K562 (cell line): ENCODE measurements around the gene LAMA2. TPM values are rescaled to one million over a fixed set of nuclear protein-coding genes. Genes with fewer than 3 reads are reported as not detected.

ENCODE experiments used
- ATAC-seq: fragments of 200-7000 bp; cut with Tn5 transposase; 3 replicates; pipeline ENCODE4 v1.9.1; 2020; ENCODE audit warnings: moderate library complexity
- BruUV-seq: library from RNA; stranded (reverse); fragments of 400-500 nt; replicated peaks from 2 replicates; lab custom pipeline; 2021; lab: Mats Ljungman, UMichigan
- CTCF ChIA-PET: fragments of 300-600 bp; formaldehyde crosslinking; extraction: SDS; loops from one replicate; lab custom pipeline; 2021; ENCODE audit warnings: low intra/inter-chr PET ratio; lab: Yijun Ruan, JAX
- POLR2A ChIA-PET: fragments of 300-600, 350-650 bp; sonication (Branson Sonifier 250); formaldehyde crosslinking; extraction: SDS; loops from one replicate; lab custom pipeline; 2021; ENCODE audit warnings: antibody characterized with exemption, inconsistent platforms; lab: Yijun Ruan, JAX
- DNase-seq, 4 experiments: peaks; one replicate each; pipeline versions ENCODE4 v3.0.0 to v3.0.0-alpha.2; 2011 to 2018; ENCODE audit warnings: low spot score in 3 of 4, mixed read lengths in 3 of 4; ENCODE audit errors: extremely low read depth in 1 of 4
- FAIRE-seq: peaks from 2 replicates; lab custom pipeline; 2011; peaks lifted over from hg19 to GRCh38; lab: Jason Lieb, UNC
- H2AFZ ChIP-seq: 2 replicates; pipeline ENCODE4 v1.6.0; 2011; ENCODE audit warnings: low read depth, low read length, control low read depth, inconsistent platforms
- H3K27ac ChIP-seq: fragments of 200-600 bp; 3 replicates; pipeline ENCODE4 v1.8.0; 2011; ENCODE audit warnings: low read depth, mild to moderate bottlenecking, control low read depth, inconsistent platforms, low read length, moderate library complexity, mixed read lengths; ENCODE audit errors: extremely low read depth
- H3K27me3 ChIP-seq, 2 experiments: fragments of 300-600 bp in 1 of 2; 2 replicates in 1 of 2; 3 replicates in 1 of 2; pipeline versions ENCODE4 v1.6.0 to v1.8.0; 2011; ENCODE audit warnings: inconsistent platforms in 2 of 2, low read length in 2 of 2, mild to moderate bottlenecking in 1 of 2, mixed read lengths in 1 of 2, moderate library complexity in 1 of 2; ENCODE audit not compliant: control insufficient read depth in 2 of 2, insufficient read depth in 2 of 2
- H3K36me3 ChIP-seq: fragments of 300-600 bp; 3 replicates; pipeline ENCODE4 v1.8.0; 2011; ENCODE audit warnings: mild to moderate bottlenecking, low read length, inconsistent platforms; ENCODE audit not compliant: control insufficient read depth, insufficient read depth
- H3K4me1 ChIP-seq, 2 experiments: fragments of 200-600 bp in 1 of 2; replicated peaks in 1 of 2; 2 replicates in 1 of 2; 3 replicates in 1 of 2; pipeline versions ENCODE4 v1.5.1 to v1.8.0; 2011; ENCODE audit warnings: inconsistent platforms in 2 of 2, low read length in 2 of 2, mild to moderate bottlenecking in 1 of 2, mixed read lengths in 1 of 2, moderate library complexity in 1 of 2; ENCODE audit not compliant: control insufficient read depth in 2 of 2, insufficient read depth in 2 of 2
- H3K4me2 ChIP-seq: 2 replicates; pipeline ENCODE4 v1.6.1; 2011; ENCODE audit warnings: low read length, control low read depth, inconsistent platforms, mixed read lengths; ENCODE audit not compliant: insufficient read depth
- H3K4me3 ChIP-seq: fragments of 200-600 bp; sonication (generic), shearing (Covaris generic); 2 replicates; pipeline ENCODE4 v1.5.1; 2016; ENCODE audit warnings: control low read depth, inconsistent platforms
- H3K79me2 ChIP-seq: fragments of 200-600 bp; 3 replicates; pipeline ENCODE4 v1.8.0; 2011; ENCODE audit warnings: low read length, inconsistent platforms; ENCODE audit not compliant: control insufficient read depth, insufficient read depth
- H3K9ac ChIP-seq, 2 experiments: 2 replicates each; pipeline versions ENCODE4 v1.6.0 to v1.6.1; 2011; ENCODE audit warnings: low read depth in 2 of 2, low read length in 2 of 2, control low read depth in 1 of 2, inconsistent platforms in 1 of 2, mild to moderate bottlenecking in 1 of 2, mixed read lengths in 1 of 2; ENCODE audit not compliant: insufficient read depth in 1 of 2
- H3K9me1 ChIP-seq: one replicate; pipeline ENCODE4 v1.6.0; 2011; ENCODE audit warnings: inconsistent platforms, mild to moderate bottlenecking, low read length, moderate library complexity; ENCODE audit not compliant: control insufficient read depth, insufficient read depth
- H3K9me3 ChIP-seq: replicated peaks from 2 replicates; pipeline ENCODE4 v1.5.1; 2011; ENCODE audit warnings: low read depth, low read length, inconsistent platforms; ENCODE audit not compliant: control insufficient read depth, insufficient read depth
- H4K20me1 ChIP-seq: replicated peaks from 2 replicates; pipeline ENCODE4 v1.6.1; 2011; ENCODE audit warnings: low read length, inconsistent platforms, mixed read lengths; ENCODE audit not compliant: control insufficient read depth, insufficient read depth
- CBX8 ChIP-seq: fragments of 200-600 bp; sonication (generic); IDR thresholded peaks from 2 replicates; pipeline ENCODE4 v1.6.1; 2012; ENCODE audit warnings: borderline replicate concordance, mixed run types, low read depth, mild to moderate bottlenecking, moderate library complexity, mixed read lengths, low read length, control low read depth, inconsistent platforms; ENCODE audit not compliant: poor library complexity, severe bottlenecking; ENCODE audit errors: extremely low read depth
- CREBBP ChIP-seq: IDR thresholded peaks from one replicate; pipeline ENCODE4 v1.6.1; 2012; ENCODE audit warnings: low read depth, mild to moderate bottlenecking, control low read depth, inconsistent platforms, low read length
- ELF4 ChIP-seq: fragments of 450-650 bp; formaldehyde crosslinking; IDR thresholded peaks from 2 replicates; pipeline ENCODE4 v1.4.0; 2022; ENCODE audit warnings: missing genetic modification characterization
- GATAD2B ChIP-seq: fragments of 450-650 bp; IDR thresholded peaks from 2 replicates; pipeline ENCODE4 v1.6.1; 2017; ENCODE audit warnings: mild to moderate bottlenecking, borderline replicate concordance
- HEY1 ChIP-seq: fragments of 250-450 bp; sonication (Bioruptor Pico); IDR thresholded peaks from 2 replicates; pipeline ENCODE4 v1.5.0; 2020; ENCODE audit warnings: mild to moderate bottlenecking, moderate library complexity, borderline replicate concordance
- HNRNPK ChIP-seq: fragments of 200-400 bp; formaldehyde crosslinking; IDR thresholded peaks from one replicate; pipeline ENCODE4 v1.6.1; 2018; ENCODE audit warnings: mild to moderate bottlenecking, low read depth, low read length; ENCODE audit not compliant: poor library complexity, severe bottlenecking
- MCM2 ChIP-seq: fragments of 450-650 bp; IDR thresholded peaks from 2 replicates; pipeline ENCODE4 v1.6.1; 2017; ENCODE audit warnings: low read depth, mild to moderate bottlenecking
- NELFE ChIP-seq: IDR thresholded peaks from 2 replicates; pipeline ENCODE4 v1.6.1; 2011; ENCODE audit warnings: mild to moderate bottlenecking; ENCODE audit not compliant: insufficient read depth, insufficient read length
- NEUROD1 ChIP-seq: fragments of 150-350 bp; IDR thresholded peaks from 2 replicates; pipeline ENCODE4 v1.6.1; 2014; ENCODE audit warnings: borderline replicate concordance, low read length, low read depth; ENCODE audit not compliant: partially characterized antibody
- RAD21 ChIP-seq, 2 experiments: fragments of 250-450 bp in 1 of 2; fragments of 450-650 bp in 1 of 2; sonication (Bioruptor Pico) in 1 of 2; formaldehyde crosslinking in 1 of 2; IDR thresholded peaks in 1 of 2; conservative IDR thresholded peaks in 1 of 2; 2 replicates each; pipeline versions ENCODE4 v1.4.0 to v1.8.0; 2020 to 2022; ENCODE audit warnings: mild to moderate bottlenecking in 2 of 2, moderate library complexity in 1 of 2
- SMARCB1 ChIP-seq: IDR thresholded peaks from 2 replicates; pipeline ENCODE4 v1.6.1; 2011; ENCODE audit warnings: improper control_type of control experiment, low read depth; ENCODE audit not compliant: insufficient read length
- SNIP1 ChIP-seq: fragments of 450-650 bp; IDR thresholded peaks from 2 replicates; pipeline ENCODE4 v1.7.1; 2017; ENCODE audit warnings: low read depth, mild to moderate bottlenecking
- ZNF24 ChIP-seq: fragments of 450-650 bp; IDR thresholded peaks from 2 replicates; pipeline ENCODE4 v1.6.1; 2016
- ZNF253 ChIP-seq: fragments of 250-450 bp; sonication (Bioruptor Pico); conservative IDR thresholded peaks from 2 replicates; pipeline ENCODE4 v1.6.1; 2021; ENCODE audit warnings: mild to moderate bottlenecking
- ZNF41 ChIP-seq: fragments of 250-450 bp; sonication (Bioruptor Pico); conservative IDR thresholded peaks from 2 replicates; pipeline ENCODE4 v1.4.0; 2020; ENCODE audit warnings: mild to moderate bottlenecking
- ZNF583 ChIP-seq: fragments of 250-450 bp; sonication (Bioruptor Pico); IDR thresholded peaks from 2 replicates; pipeline ENCODE4 v1.4.0; 2020
- WGBS: fragments of 100-300 bp; shearing (Covaris generic); methylation state at CpG from one replicate; pipeline ENCODE4 v1.1.6; 2016; ENCODE audit warnings: low coverage, mixed read lengths; ENCODE audit not compliant: insufficient coverage; ENCODE audit errors: missing lambda C conversion rate; 5-methylcytosine and 5-hydroxymethylcytosine counted together
- in situ Hi-C: fragments of 300-500 bp; cut with MboI; formaldehyde crosslinking; loops from 4 replicates; pipeline ENCODE4 v1.15.0; 2018; ENCODE audit warnings: inconsistent platforms, mixed read lengths
- intact Hi-C: fragments of 100-400 bp; cut with micrococcal nuclease; formaldehyde crosslinking; loops from 2 replicates; pipeline ENCODE4 v1.14.2; 2022
- polyA plus RNA-seq, 8 experiments: library from polyadenylated mRNA; depleted of rRNA in 4 of 8; stranded (reverse) in 5 of 8; unstranded in 3 of 8; fragments of >200 nt; fragmentation: Nextera tagmentation in 2 of 8; fragmentation: Illumina TruSeq in 1 of 8; extraction: Ambion mirVana in 2 of 8; extraction: Trizol in 1 of 8; gene quantifications; 2 replicates each; pipeline versions ENCODE4 v1.2.1 to v1.2.3, GENCODE V29; 2011 to 2014; ENCODE audit warnings: inconsistent platforms in 1 of 8, missing spikeins in 1 of 8
- total RNA-seq, 7 experiments: library from RNA; depleted of rRNA in 6 of 7; stranded (reverse); fragments of >200 nt in 6 of 7; fragmentation: Illumina TruSeq in 2 of 7; extraction: Trizol in 2 of 7; gene quantifications; 2 replicates each; pipeline versions ENCODE4 v1.2.1 to v1.2.3, GENCODE V29; 2011 to 2021; ENCODE audit warnings: low replicate concordance in 1 of 7
- TF ChIP-seq, protein P1 (sequence below): fragments of 250-450 bp; sonication (Bioruptor Pico); IDR thresholded peaks from 2 replicates; pipeline ENCODE4 v1.5.0; 2021; ENCODE audit warnings: mild to moderate bottlenecking, borderline replicate concordance

LAMA2 gene
- total and polyA plus RNA-seq, 9 of the 15 experiments (the other 6 are each of a cell fraction or from before 2014, with no cell fraction given), result 0.04 to 1.5 (median 0.36) TPM

DNA sequence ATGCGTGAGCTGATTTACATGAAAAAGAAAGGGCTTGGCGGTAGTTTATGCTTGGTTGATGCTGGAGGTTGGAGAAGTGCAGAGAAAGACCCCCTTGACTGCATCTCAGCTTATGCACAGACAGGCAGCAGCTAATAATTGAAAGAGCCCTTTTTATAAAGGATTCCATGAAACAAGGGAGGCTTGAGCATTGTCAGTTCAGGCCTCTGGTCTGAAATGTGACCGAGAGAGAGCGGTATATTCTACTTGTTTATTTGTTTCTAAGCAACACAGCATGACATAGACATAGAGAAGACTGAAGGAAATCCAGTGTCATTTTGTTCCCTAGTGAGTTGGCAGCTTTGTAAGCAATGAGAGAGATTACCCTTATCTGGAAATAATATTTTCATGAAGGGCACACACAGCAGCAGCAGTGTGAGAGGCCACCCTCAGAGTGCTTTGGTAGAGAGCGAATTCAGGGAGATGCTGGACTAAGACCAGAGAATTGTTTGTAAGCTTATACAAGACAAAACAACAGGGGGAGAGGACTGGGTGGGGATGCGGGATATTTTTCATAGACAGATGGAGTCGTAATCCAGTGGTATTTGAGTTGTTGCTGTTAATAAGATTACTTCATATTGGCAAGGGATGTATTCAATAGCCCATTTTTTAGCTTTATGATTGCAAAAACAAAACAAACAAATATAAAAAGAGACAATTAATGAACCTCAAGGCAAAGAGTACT lies 34.6 kb upstream of the LAMA2 start:
- no peak for ATAC-seq
- WGBS, result 2% methylated on average over 7 of the region's 7 CpGs
- no peaks in the 10 kb centered on the region for H3K27me3 ChIP-seq
- H3K9ac ChIP-seq, result no peak overlapping the region
- intact Hi-C loops, result no loop called here
- in situ Hi-C loops, result no loop called here
- no peaks in the 10 kb centered on the region for H3K4me1 ChIP-seq
- no peaks in the 10 kb centered on the region for H3K79me2 ChIP-seq
- no TSS peak for BruUV-seq
- TF ChIP-seq HNRNPK, result no peak
- TF ChIP-seq RAD21 (CRISPR knock-in tag; conservative IDR thresholded peaks at IDR 0.05 in 1 of 2, IDR thresholded peaks at IDR 0.05 in 1 of 2), result no peak
- TF ChIP-seq ZNF253 (CRISPR knock-in tag), result no peak
- TF ChIP-seq CREBBP, result no peak
- TF ChIP-seq ZNF24, result no peak
- TF ChIP-seq SMARCB1, result no peak
- no peak for TF ChIP-seq MCM2
- no peak for TF ChIP-seq CBX8
- no peak for TF ChIP-seq SNIP1
- no peak for TF ChIP-seq ZNF41 (CRISPR knock-in tag)
- no peak for TF ChIP-seq NELFE
- no peak for TF ChIP-seq ZNF583
- no peak for TF ChIP-seq NEUROD1
- TF ChIP-seq HEY1 (CRISPR knock-in tag), result no peak
- no peak for TF ChIP-seq GATAD2B
- no peak for TF ChIP-seq ELF4 (CRISPR knock-in tag)
- TF ChIP-seq, protein P1, sequence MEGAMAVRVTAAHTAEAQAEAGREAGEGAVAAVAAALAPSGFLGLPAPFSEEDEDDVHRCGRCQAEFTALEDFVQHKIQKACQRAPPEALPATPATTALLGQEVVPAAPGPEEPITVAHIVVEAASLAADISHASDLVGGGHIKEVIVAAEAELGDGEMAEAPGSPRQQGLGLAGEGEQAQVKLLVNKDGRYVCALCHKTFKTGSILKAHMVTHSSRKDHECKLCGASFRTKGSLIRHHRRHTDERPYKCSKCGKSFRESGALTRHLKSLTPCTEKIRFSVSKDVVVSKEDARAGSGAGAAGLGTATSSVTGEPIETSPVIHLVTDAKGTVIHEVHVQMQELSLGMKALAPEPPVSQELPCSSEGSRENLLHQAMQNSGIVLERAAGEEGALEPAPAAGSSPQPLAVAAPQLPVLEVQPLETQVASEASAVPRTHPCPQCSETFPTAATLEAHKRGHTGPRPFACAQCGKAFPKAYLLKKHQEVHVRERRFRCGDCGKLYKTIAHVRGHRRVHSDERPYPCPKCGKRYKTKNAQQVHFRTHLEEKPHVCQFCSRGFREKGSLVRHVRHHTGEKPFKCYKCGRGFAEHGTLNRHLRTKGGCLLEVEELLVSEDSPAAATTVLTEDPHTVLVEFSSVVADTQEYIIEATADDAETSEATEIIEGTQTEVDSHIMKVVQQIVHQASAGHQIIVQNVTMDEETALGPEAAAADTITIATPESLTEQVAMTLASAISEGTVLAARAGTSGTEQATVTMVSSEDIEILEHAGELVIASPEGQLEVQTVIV, result no peak
- no peak overlapping the region for H3K4me2 ChIP-seq
- no peak overlapping the region for H3K4me3 ChIP-seq
- CTCF ChIA-PET, result no interaction called here
- no peak overlapping the region for H2AFZ ChIP-seq
- H4K20me1 ChIP-seq, result no peaks in the 10 kb centered on the region
- POLR2A ChIA-PET, result no interaction called here
- DNase-seq, result no peak
- H3K9me1 ChIP-seq, result no peaks in the 10 kb centered on the region
- H3K27ac ChIP-seq, result no peak overlapping the region
- no peaks in the 10 kb centered on the region for H3K36me3 ChIP-seq
- H3K9me3 ChIP-seq, result no peaks in the 10 kb centered on the region
- no peak for FAIRE-seq
